ENCODE results near the gene CSTF2T.

Gene CSTF2T

DNA sequence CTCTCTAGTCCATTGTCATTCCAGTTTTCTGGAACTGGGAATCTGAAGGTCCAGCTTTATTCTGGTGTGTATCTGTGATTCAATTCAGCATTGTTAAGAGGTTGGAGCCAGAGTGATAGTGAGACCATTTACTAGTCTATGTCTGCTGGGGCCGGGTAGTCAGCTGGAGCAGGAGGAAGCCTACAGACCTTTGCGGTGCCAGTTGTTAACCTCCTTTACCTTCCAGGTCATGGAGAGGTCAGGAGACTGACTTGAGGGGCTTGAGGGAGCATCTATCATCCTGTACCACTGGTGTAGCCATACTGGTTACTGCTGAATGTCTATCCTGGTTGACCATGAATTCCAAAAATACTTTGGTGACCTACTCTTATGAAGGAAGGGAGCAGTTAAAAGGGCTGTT is 9.2 kb upstream of the CSTF2T start:
- no peak for DNase-seq (ENCODE audit: extremely low read depth, low read depth)
- TF ChIP-seq CTCF (IDR thresholded peaks at IDR 0.05; ENCODE audit: low read depth, low read length): no peak

DNA sequence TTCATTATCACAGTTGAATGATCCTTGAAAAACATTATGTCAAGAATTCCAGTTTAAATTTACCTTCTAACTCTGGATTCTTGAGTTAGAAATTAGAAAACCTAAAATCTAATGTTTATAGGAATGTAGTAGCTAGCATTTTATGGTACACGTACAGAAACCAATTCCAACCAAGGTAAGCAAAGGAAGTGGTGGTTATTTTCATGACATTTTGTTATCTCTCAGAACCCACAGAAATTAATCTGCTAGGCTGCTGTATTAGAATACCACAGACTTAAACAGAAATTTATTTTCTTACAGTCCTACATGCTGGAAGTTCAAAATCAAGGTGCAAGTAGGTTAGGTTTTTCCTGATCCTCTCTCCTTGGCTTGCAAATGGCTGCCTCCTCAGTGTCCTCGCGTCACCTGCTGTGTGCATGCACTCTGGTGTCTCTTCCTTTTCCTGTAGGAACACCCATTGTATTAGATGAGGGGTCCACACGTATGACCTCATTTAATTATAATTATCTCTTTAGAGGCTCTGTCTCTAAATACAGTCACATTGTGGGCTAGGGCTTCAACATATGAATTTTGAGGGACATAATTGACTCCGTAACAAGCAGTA is 8.5 kb upstream of the CSTF2T start:
- TF ChIP-seq CTCF (IDR thresholded peaks at IDR 0.05; ENCODE audit: low read depth, low read length): no peak
- no peak for DNase-seq (ENCODE audit: extremely low read depth, low read depth)

- no peak for DNase-seq (ENCODE audit: extremely low read depth, low read depth)
- TF ChIP-seq CTCF (IDR thresholded peaks at IDR 0.05; ENCODE audit: low read depth, low read length): no peak
Observed at GRCh38 chr10:51707392-51707791, 8.0 kb upstream of the CSTF2T start.

DNA sequence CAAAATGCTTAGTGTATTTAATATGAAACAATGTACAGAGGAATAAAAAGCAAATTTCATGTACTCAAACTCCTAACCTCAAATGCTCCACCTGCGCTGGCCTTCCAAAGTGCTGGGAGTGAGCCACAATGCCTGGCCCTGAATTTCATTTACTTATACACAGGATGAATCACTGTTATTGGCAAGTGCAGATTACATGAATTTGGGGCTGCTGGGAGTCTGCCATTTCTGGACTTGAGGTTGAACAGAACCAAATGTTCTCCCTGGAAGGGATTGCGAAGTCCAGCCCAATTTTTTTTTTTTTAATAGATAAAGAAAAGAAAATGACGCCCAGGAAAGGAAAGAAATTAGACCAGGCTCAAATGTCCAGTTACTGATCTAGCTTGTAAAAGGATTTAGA is 6.8 kb upstream of the CSTF2T start:
- no peak for TF ChIP-seq CTCF (IDR thresholded peaks at IDR 0.05; ENCODE audit: low read depth, low read length)
- DNase-seq (ENCODE audit: extremely low read depth, low read depth): peak; percentile 92

GRCh38 chr10:51705774-51706173 is 6.4 kb upstream of the CSTF2T start:
- no peak for DNase-seq (ENCODE audit: extremely low read depth, low read depth)
- TF ChIP-seq CTCF (IDR thresholded peaks at IDR 0.05; ENCODE audit: low read depth, low read length): no peak

GRCh38 chr10:51700228-51700817 is 928 bp upstream of the CSTF2T start:
- no peak for DNase-seq (ENCODE audit: extremely low read depth, low read depth)
- TF ChIP-seq CTCF (IDR thresholded peaks at IDR 0.05; ENCODE audit: low read depth, low read length): no peak

DNA sequence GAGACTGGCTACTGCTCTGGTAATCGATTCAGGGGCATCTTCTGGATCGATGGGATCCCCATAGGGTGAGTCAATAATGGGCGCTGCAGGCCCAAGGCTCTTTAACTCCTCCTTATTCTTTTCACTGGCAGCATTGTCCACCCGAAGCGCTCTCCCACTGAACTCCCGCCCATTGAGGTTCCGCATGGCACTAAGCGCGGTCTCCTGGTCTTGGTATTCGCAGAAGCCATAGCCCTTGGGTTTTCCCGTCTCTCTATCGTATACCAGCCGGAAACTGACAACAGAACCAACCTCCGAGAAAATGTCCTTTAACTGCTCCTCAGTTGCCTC is 285 bp downstream of the CSTF2T start:
- TF ChIP-seq CTCF (IDR thresholded peaks at IDR 0.05; ENCODE audit: low read depth, low read length): no peak

More for the DNA sequence above, 285 bp downstream of the CSTF2T start:
- DNase-seq (ENCODE audit: extremely low read depth, low read depth): no peak

Data from AG09319 (cell line).